K562 (cell line): Measurements from ENCODE around the gene ASPG. TPM values are rescaled to one million over a fixed set of nuclear protein-coding genes. Genes with fewer than 3 reads are reported as not detected.

ENCODE experiments used
- KAT7 ChIP-seq: sonication (generic); formaldehyde crosslinking; IDR thresholded peaks from 2 replicates; pipeline ENCODE4 v1.8.0; 2022; ENCODE audit warnings: missing genetic modification reagents, mild to moderate bottlenecking, borderline replicate concordance
- NR1H2 ChIP-seq: sonication (generic); formaldehyde crosslinking; IDR thresholded peaks from 2 replicates; pipeline ENCODE4 v1.4.0; 2020; ENCODE audit warnings: mild to moderate bottlenecking, missing genetic modification reagents
- polyA plus RNA-seq, 8 experiments: library from polyadenylated mRNA; depleted of rRNA in 4 of 8; stranded (reverse) in 5 of 8; unstranded in 3 of 8; fragments of >200 nt; fragmentation: Nextera tagmentation in 2 of 8; fragmentation: Illumina TruSeq in 1 of 8; extraction: Ambion mirVana in 2 of 8; extraction: Trizol in 1 of 8; gene quantifications; 2 replicates each; pipeline versions ENCODE4 v1.2.1 to v1.2.3, GENCODE V29; 2011 to 2014; ENCODE audit warnings: inconsistent platforms in 1 of 8, missing spikeins in 1 of 8
- total RNA-seq, 7 experiments: library from RNA; depleted of rRNA in 6 of 7; stranded (reverse); fragments of >200 nt in 6 of 7; fragmentation: Illumina TruSeq in 2 of 7; extraction: Trizol in 2 of 7; gene quantifications; 2 replicates each; pipeline versions ENCODE4 v1.2.1 to v1.2.3, GENCODE V29; 2011 to 2021; ENCODE audit warnings: low replicate concordance in 1 of 7
- TF ChIP-seq, protein P1 (sequence below), 2 experiments: fragments of 450-650 bp; IDR thresholded peaks; 2 replicates each; pipeline ENCODE4 v1.6.1; 2016; ENCODE audit warnings: mild to moderate bottlenecking in 2 of 2, borderline replicate concordance in 1 of 2, low read depth in 1 of 2, moderate library complexity in 1 of 2
- TF ChIP-seq, protein P2 (sequence below): sonication (generic); formaldehyde crosslinking; IDR thresholded peaks from 2 replicates; pipeline ENCODE4 v1.8.0; 2022; ENCODE audit warnings: mild to moderate bottlenecking, missing genetic modification reagents

The ASPG gene
- total and polyA plus RNA-seq, 9 of the 15 experiments (the other 6 are each of a cell fraction or from before 2014, with no cell fraction given) = 0.18 TPM; not detected in 8

DNA sequence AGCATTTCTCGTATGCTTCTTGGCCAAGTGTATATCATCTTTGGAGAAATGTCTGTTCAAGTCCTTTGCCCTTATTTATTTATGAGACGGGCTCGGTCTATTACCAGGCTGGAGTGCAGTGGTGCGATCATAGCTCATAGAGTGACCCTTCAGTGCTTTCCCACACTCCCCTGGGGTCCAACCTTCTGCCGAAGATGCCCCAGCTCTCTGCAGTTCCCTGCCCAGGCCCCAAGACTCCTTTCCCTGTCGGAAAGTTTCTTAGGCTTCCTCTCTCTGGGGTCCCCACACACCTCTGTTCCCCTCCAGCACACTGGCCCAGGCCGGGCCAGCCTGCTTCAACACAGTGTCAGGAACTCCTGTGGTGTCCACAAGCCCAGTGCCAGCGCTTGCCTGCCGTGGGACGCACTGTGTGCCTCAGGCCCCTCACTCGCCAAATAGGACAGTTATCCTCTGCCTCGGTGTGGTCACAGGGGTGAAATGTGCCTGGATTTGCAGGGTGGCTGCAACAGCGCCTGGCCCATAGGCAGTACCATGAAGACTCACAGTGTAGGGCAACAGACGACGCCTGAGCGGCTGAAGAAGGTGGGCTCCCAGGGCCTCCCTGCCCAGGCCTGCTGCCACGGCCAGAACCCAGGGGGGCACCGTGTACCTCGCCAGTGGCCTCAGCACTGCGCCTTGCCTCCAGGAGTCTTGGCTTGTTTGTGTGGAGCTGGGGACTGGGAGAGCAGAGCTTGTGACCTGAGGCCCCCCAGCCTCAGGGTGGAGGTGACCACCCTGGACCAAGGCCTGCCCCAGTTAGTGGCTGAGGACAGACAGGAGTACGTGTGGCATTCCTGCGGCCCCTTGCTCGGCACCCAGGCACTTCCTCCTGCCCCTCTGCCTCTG lies 4.9 kb upstream of the ASPG start (continued):
- TF ChIP-seq, protein P1, sequence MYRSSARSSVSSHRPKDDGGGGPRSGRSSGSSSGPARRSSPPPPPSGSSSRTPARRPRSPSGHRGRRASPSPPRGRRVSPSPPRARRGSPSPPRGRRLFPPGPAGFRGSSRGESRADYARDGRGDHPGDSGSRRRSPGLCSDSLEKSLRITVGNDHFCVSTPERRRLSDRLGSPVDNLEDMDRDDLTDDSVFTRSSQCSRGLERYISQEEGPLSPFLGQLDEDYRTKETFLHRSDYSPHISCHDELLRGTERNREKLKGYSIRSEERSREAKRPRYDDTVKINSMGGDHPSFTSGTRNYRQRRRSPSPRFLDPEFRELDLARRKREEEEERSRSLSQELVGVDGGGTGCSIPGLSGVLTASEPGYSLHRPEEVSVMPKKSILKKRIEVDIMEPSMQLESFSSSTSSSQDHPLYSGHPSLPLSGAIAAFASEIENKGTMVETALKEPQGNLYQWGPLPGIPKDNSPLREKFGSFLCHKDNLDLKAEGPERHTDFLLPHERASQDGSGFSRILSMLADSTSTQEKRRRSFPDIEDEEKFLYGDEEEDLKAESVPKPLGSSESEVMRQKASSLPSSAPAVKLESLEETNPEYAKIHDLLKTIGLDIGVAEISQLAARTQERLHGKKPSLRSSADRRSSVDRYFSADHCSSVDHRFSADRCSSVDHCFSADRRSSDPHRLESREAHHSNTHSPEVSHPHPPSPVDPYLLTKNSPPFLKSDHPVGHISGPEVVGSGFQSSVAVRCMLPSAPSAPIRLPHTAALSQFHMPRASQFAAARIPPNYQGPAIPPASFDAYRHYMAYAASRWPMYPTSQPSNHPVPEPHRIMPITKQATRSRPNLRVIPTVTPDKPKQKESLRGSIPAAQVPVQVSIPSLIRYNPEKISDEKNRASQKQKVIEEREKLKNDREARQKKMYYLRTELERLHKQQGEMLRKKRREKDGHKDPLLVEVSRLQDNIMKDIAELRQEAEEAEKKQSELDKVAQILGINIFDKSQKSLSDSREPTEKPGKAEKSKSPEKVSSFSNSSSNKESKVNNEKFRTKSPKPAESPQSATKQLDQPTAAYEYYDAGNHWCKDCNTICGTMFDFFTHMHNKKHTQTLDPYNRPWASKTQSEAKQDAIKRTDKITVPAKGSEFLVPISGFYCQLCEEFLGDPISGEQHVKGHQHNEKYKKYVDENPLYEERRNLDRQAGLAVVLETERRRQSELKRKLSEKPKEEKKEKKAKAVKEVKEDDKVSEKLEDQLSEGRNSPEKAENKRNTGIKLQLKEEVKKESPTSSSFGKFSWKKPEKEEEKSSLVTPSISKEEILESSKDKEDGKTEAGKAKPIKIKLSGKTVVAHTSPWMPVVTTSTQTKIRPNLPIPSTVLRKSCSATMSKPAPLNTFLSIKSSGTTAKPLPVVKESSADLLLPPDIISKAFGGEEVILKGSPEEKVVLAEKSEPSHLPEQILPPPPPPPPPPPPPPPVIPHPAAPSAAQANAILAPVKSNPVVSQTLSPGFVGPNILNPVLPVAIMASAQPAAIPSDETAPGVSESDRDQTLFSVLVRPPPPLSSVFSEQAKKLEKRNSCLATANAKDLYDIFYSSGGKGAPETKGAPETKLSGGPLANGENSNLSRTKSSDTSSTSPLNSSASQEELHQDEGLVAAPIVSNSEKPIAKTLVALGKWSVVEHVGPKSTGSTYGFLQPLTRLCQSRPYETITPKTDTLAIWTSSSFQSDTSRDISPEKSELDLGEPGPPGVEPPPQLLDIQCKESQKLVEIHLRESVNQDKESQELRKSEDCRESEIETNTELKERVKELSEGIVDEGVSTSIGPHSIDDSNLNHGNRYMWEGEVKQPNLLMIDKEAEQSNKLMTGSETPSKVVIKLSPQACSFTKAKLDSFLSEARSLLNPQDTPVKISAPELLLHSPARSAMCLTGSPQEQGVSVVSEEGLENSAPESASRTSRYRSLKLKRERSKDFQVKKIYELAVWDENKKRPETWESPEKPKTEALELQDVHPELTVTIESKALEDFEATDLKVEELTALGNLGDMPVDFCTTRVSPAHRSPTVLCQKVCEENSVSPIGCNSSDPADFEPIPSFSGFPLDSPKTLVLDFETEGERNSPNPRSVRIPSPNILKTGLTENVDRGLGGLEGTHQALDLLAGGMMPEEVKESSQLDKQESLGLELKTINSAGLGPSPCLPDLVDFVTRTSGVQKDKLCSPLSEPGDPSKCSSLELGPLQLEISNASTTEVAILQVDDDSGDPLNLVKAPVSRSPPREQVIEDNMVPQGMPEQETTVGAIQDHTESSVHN (IDR thresholded peaks at IDR 0.05; ENCODE audit: borderline replicate concordance in 1 of 2, low read depth in 1 of 2) = no peak
- no peak for TF ChIP-seq NR1H2 (CRISPR knock-in tag)
- TF ChIP-seq, protein P2, sequence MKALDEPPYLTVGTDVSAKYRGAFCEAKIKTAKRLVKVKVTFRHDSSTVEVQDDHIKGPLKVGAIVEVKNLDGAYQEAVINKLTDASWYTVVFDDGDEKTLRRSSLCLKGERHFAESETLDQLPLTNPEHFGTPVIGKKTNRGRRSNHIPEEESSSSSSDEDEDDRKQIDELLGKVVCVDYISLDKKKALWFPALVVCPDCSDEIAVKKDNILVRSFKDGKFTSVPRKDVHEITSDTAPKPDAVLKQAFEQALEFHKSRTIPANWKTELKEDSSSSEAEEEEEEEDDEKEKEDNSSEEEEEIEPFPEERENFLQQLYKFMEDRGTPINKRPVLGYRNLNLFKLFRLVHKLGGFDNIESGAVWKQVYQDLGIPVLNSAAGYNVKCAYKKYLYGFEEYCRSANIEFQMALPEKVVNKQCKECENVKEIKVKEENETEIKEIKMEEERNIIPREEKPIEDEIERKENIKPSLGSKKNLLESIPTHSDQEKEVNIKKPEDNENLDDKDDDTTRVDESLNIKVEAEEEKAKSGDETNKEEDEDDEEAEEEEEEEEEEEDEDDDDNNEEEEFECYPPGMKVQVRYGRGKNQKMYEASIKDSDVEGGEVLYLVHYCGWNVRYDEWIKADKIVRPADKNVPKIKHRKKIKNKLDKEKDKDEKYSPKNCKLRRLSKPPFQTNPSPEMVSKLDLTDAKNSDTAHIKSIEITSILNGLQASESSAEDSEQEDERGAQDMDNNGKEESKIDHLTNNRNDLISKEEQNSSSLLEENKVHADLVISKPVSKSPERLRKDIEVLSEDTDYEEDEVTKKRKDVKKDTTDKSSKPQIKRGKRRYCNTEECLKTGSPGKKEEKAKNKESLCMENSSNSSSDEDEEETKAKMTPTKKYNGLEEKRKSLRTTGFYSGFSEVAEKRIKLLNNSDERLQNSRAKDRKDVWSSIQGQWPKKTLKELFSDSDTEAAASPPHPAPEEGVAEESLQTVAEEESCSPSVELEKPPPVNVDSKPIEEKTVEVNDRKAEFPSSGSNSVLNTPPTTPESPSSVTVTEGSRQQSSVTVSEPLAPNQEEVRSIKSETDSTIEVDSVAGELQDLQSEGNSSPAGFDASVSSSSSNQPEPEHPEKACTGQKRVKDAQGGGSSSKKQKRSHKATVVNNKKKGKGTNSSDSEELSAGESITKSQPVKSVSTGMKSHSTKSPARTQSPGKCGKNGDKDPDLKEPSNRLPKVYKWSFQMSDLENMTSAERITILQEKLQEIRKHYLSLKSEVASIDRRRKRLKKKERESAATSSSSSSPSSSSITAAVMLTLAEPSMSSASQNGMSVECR (CRISPR knock-in tag) = no peak
- no peak for TF ChIP-seq KAT7 (CRISPR knock-in tag)
